GM19193 (cell line): ENCODE data around the gene ELOVL4.

ENCODE experiments used
- POLR2A ChIP-seq: IDR thresholded peaks from 4 replicates; pipeline ENCODE4 v1.6.1; 2011; ENCODE audit not compliant: insufficient read depth, insufficient read length; ENCODE audit errors: extremely low read depth

The ELOVL4 gene

GRCh38 chr6:79947191-79948186, at the start of gene ELOVL4:
Gene ELOVL4, minus strand, starts transcription at chr6:79947553. Its CDS starts 274 bp downstream, at chr6:79947279.
- TF ChIP-seq POLR2A: no peak

GRCh38 chr6:79993911-79994309, 46.6 kb upstream of the ELOVL4 start:
- no peak for TF ChIP-seq POLR2A

- TF ChIP-seq POLR2A: no peak
These were observed 45.9 kb upstream of the ELOVL4 start for GRCh38 chr6:79993012-79993910.

GRCh38 chr6:79989641-79990040, 42.3 kb upstream of the ELOVL4 start:
- TF ChIP-seq POLR2A: no peak

GRCh38 chr6:79985128-79985527, 37.8 kb upstream of the ELOVL4 start:
- no peak for TF ChIP-seq POLR2A

- no peak for TF ChIP-seq POLR2A
These were observed 36.9 kb upstream of the ELOVL4 start for GRCh38 chr6:79984261-79984660.

GRCh38 chr6:79981652-79982051, 34.3 kb upstream of the ELOVL4 start:
- TF ChIP-seq POLR2A: no peak

- TF ChIP-seq POLR2A: no peak
These were observed 23.8 kb upstream of the ELOVL4 start for GRCh38 chr6:79971193-79971592.

GRCh38 chr6:79969784-79970183, 22.4 kb upstream of the ELOVL4 start:
- TF ChIP-seq POLR2A: no peak

- TF ChIP-seq POLR2A: no peak
These were observed 19.8 kb upstream of the ELOVL4 start for GRCh38 chr6:79967178-79967577.

- TF ChIP-seq POLR2A: no peak
These were observed 17.3 kb upstream of the ELOVL4 start for GRCh38 chr6:79964607-79965081.

GRCh38 chr6:79954849-79955248, 7.5 kb upstream of the ELOVL4 start:
- no peak for TF ChIP-seq POLR2A

- no peak for TF ChIP-seq POLR2A
These were observed 1.9 kb upstream of the ELOVL4 start for GRCh38 chr6:79949233-79949632.

- no peak for TF ChIP-seq POLR2A
These were observed 822 bp downstream of the ELOVL4 start for GRCh38 chr6:79946272-79947190.

GRCh38 chr6:79943133-79943532, 4.2 kb downstream of the ELOVL4 start:
- TF ChIP-seq POLR2A: no peak
